HL-60 (cell line): ENCODE results near the gene TBX4.

Source experiments
- DNase-seq, 2 experiments: peaks; one replicate each; pipeline ENCODE4 v3.0.0-alpha.2; 2010 to 2020; ENCODE audit warnings: low read depth in 1 of 2, low spot score in 1 of 2
- H3K27ac ChIP-seq: fragments of 250-450 bp; sonication (Bioruptor Pico); replicated peaks from 2 replicates; pipeline ENCODE4 v1.5.1; 2020; ENCODE audit warnings: mild to moderate bottlenecking, moderate library complexity
- H3K27me3 ChIP-seq: fragments of 250-450 bp; sonication (Bioruptor Pico); 2 replicates; pipeline ENCODE4 v1.5.1; 2021; ENCODE audit warnings: mild to moderate bottlenecking, moderate library complexity; ENCODE audit not compliant: insufficient read depth, poor library complexity, severe bottlenecking
- H3K4me3 ChIP-seq: replicated peaks from 2 replicates; pipeline ENCODE4 v1.5.1; 2011; ENCODE audit warnings: mild to moderate bottlenecking, control low read depth, low read length; ENCODE audit not compliant: insufficient read depth
- CTCF ChIP-seq: IDR thresholded peaks from one replicate; pipeline ENCODE4 v1.5.1; 2011; ENCODE audit warnings: low read length, control low read depth, inconsistent platforms; ENCODE audit not compliant: insufficient read depth
- GABPA ChIP-seq: IDR thresholded peaks from 2 replicates; pipeline ENCODE4 v1.6.1; 2012; ENCODE audit warnings: low read depth
- POLR2AphosphoS5 ChIP-seq: IDR thresholded peaks from 2 replicates; pipeline ENCODE4 v1.6.1; 2012; ENCODE audit warnings: low read depth
- REST ChIP-seq: IDR thresholded peaks from 2 replicates; pipeline ENCODE4 v1.6.1; 2012; ENCODE audit warnings: low read depth; ENCODE audit not compliant: insufficient replicate concordance
- SPI1 ChIP-seq: IDR thresholded peaks from 2 replicates; pipeline ENCODE4 v1.6.1; 2012; ENCODE audit warnings: low read depth, mild to moderate bottlenecking, borderline replicate concordance

The TBX4 gene

GRCh38 chr17:61431594-61432311 is 20.5 kb upstream of the TBX4 start:
- Histone ChIP-seq H3K27ac (no peak overlapping the region), H3K4me3 (no peak overlapping the region), H3K27me3 (peaks cover 2% of the 10 kb centered on the region)
- no peak for DNase-seq
- TF ChIP-seq REST (no peak), POLR2AphosphoS5 (no peak), SPI1 (no peak), GABPA (no peak), CTCF (no peak)

- H3K4me3 ChIP-seq, result no peak overlapping the region
- DNase-seq, result no peak
- H3K27me3 ChIP-seq, result peaks cover 2% of the 10 kb centered on the region
- TF ChIP-seq SPI1, result no peak
- no peak for TF ChIP-seq POLR2AphosphoS5
- no peak for TF ChIP-seq CTCF
- TF ChIP-seq REST, result no peak
- TF ChIP-seq GABPA, result no peak
- H3K27ac ChIP-seq, result no peak overlapping the region
Measured at GRCh38 chr17:61436273-61436672, 15.9 kb upstream of the TBX4 start.

GRCh38 chr17:61436995-61437704 is 15.1 kb upstream of the TBX4 start:
- no peak overlapping the region for H3K4me3 ChIP-seq
- TF ChIP-seq CTCF, result no peak
- no peak for TF ChIP-seq REST
- no peak for TF ChIP-seq SPI1
- no peak for TF ChIP-seq POLR2AphosphoS5
- TF ChIP-seq GABPA, result no peak
- no peak for DNase-seq

More at GRCh38 chr17:61436995-61437704, 15.1 kb upstream of the TBX4 start:
- Histone ChIP-seq H3K27me3 (peaks cover 2% of the 10 kb centered on the region), H3K27ac (no peak overlapping the region)
